CD4-positive, alpha-beta T cell (primary cell): ENCODE results near the gene ANO8. TPM values are rescaled to one million over a fixed set of nuclear protein-coding genes. Genes with fewer than 3 reads are reported as not detected.
A peak's percentile ranks its signal among the peaks of the same experiment; 100 is the strongest.

ENCODE experiments used
- ATAC-seq: fragments of 200-7000 bp; cut with Tn5 transposase; one replicate; pipeline ENCODE4 v1.10.0; 2022; ENCODE audit warnings: mild to moderate bottlenecking; ENCODE audit not compliant: poor library complexity
- CTCF ChIA-PET: fragments of 350-600 bp; sonication (Branson Sonifier 250); formaldehyde crosslinking; loops from one replicate; lab custom pipeline; 2021; ENCODE audit warnings: antibody characterized with exemption, inconsistent platforms; lab: Charles Lee
- POLR2A ChIA-PET: fragments of 350-600 bp; sonication (Branson Sonifier 250); formaldehyde crosslinking; loops from one replicate; lab custom pipeline; 2021; ENCODE audit warnings: antibody characterized with exemption, inconsistent platforms; lab: Charles Lee
- DNase-seq, 14 experiments: peaks; one replicate each; pipeline ENCODE4 v3.0.0-alpha.2; 2013 to 2020; ENCODE audit warnings: mixed read lengths in 2 of 14
- H3K27ac ChIP-seq, 2 donors: one replicate each; pipeline versions ENCODE4 v1.5.1 to v1.7.0; 2013; ENCODE audit warnings: low read length in 2 of 2, low read depth in 1 of 2, mild to moderate bottlenecking in 1 of 2
- H3K27me3 ChIP-seq, 2 experiments: 1 replicate in 1 of 2; 2 replicates in 1 of 2; pipeline versions ENCODE4 v1.6.1 to v1.7.0; 2013; ENCODE audit warnings: low read length in 2 of 2, control low read depth in 1 of 2, mild to moderate bottlenecking in 1 of 2, moderate library complexity in 1 of 2; ENCODE audit not compliant: insufficient read depth in 2 of 2, control insufficient read depth in 1 of 2
- H3K36me3 ChIP-seq: one replicate; pipeline ENCODE4 v1.6.1; 2013; ENCODE audit warnings: low read length, control low read depth; ENCODE audit not compliant: insufficient read depth
- H3K4me1 ChIP-seq: one replicate; pipeline ENCODE4 v1.6.1; 2013; ENCODE audit warnings: low read length, control low read depth; ENCODE audit not compliant: insufficient read depth
- H3K4me3 ChIP-seq: one replicate; pipeline ENCODE4 v1.5.1; 2013; ENCODE audit warnings: mild to moderate bottlenecking, low read length, moderate library complexity
- H3K9me3 ChIP-seq, 2 experiments: 1 replicate in 1 of 2; 2 replicates in 1 of 2; pipeline versions ENCODE4 v1.6.1 to v1.7.0; 2013; ENCODE audit warnings: low read length in 2 of 2, mild to moderate bottlenecking in 2 of 2, control low read depth in 1 of 2, moderate library complexity in 1 of 2; ENCODE audit not compliant: control insufficient read depth in 1 of 2, insufficient read depth in 1 of 2
- H3K27ac Mint-ChIP-seq: one replicate; pipeline ENCODE4 v1.8.0; 2020; ENCODE audit warnings: mixed read lengths
- H3K27me3 Mint-ChIP-seq: one replicate; pipeline ENCODE4 v1.8.0; 2021; ENCODE audit warnings: mixed read lengths
- H3K36me3 Mint-ChIP-seq: one replicate; pipeline ENCODE4 v1.8.0; 2021; ENCODE audit warnings: low read depth, mixed read lengths
- H3K4me1 Mint-ChIP-seq: one replicate; pipeline ENCODE4 v1.8.0; 2021; ENCODE audit warnings: low read depth, mixed read lengths
- H3K4me3 Mint-ChIP-seq: one replicate; pipeline ENCODE4 v1.8.0; 2020; ENCODE audit warnings: mild to moderate bottlenecking, mixed read lengths
- H3K9me3 Mint-ChIP-seq: one replicate; pipeline ENCODE4 v1.8.0; 2020; ENCODE audit warnings: mixed read lengths
- CTCF ChIP-seq: fragments of 200-600 bp; IDR thresholded peaks from one replicate; pipeline ENCODE4 v1.8.0; 2022; ENCODE audit warnings: antibody characterized with exemption, mild to moderate bottlenecking
- intact Hi-C, 2 experiments: fragments of 100-400 bp; cut with DNase I in 1 of 2; cut with micrococcal nuclease in 1 of 2; formaldehyde crosslinking; loops; one replicate each; pipeline versions ENCODE4 v1.15.1 to v1.9.0; 2023 to 2025; cut with DNase I, micrococcal nuclease
- total RNA-seq, 174 experiments: library from RNA in 2 of 174; stranded (reverse) in 2 of 174; gene quantifications; one replicate each; pipeline ENCODE4 v1.2.3 and lab custom pipeline; 2021 to 2026

ANO8 gene
- total RNA-seq, 2 experiments from 2014 or later, result 15.3 TPM

- H3K4me1 ChIP-seq, result peaks cover 39% of the 10 kb centered on the region
- Mint-ChIP-seq H3K9me3 (no peaks in the 10 kb centered on the region), H3K36me3 (peaks cover 1% of the 10 kb centered on the region), H3K4me3 (peak overlapping the region; percentile 71), H3K4me1 (peaks cover 16% of the 10 kb centered on the region), H3K27ac (no peak overlapping the region), H3K27me3 (no peaks in the 10 kb centered on the region)
- H3K27ac ChIP-seq, result peak overlapping the region in 1 of 2 donors; percentile 59
- H3K27me3 ChIP-seq, result no peaks in the 10 kb centered on the region
- peak overlapping the region; percentile 61 for H3K4me3 ChIP-seq
- TF ChIP-seq CTCF, result no peak
- ATAC-seq (peak; percentile 48), DNase-seq (peak in 10 of 14 experiments; percentile 27 to 75 (median 56))
- POLR2A ChIA-PET, result interaction anchor here (1.2 to 3.5 kb wide), 4 partner anchors 8 to 36 kb away, joined by 3 to 29 read pairs (median 7); partner anchors contain the start of genes DDA1 and MRPL34
- CTCF ChIA-PET, result interaction anchor here (0.6 to 3.5 kb wide), 3 partner anchors 12 to 80 kb away, joined by 3 to 13 read pairs (median 3); partner anchors contain the start of gene MRPL34
- intact Hi-C loops, result no loop called here
- H3K36me3 ChIP-seq, result peaks cover 2% of the 10 kb centered on the region
- H3K9me3 ChIP-seq, result peaks cover 0 to 7% of the 10 kb centered on the region in 2 experiments
These were observed 5.9 kb downstream of the ANO8 start for GRCh38 chr19:17328517-17329365.

- POLR2A ChIA-PET, result interaction anchor here (1.2 to 3.5 kb wide), 4 partner anchors 9 to 35 kb away, joined by 3 to 29 read pairs (median 7); partner anchors contain the start of genes DDA1 and MRPL34
- no peak for TF ChIP-seq CTCF
- Histone ChIP-seq H3K27ac (peak overlapping the region in 1 of 2 donors; percentile 59), H3K4me3 (peak overlapping the region; percentile 61), H3K36me3 (no peaks in the 10 kb centered on the region), H3K27me3 (no peaks in the 10 kb centered on the region), H3K9me3 (peaks cover 0 to 7% of the 10 kb centered on the region in 2 experiments), H3K4me1 (peaks cover 34% of the 10 kb centered on the region)
- Mint-ChIP-seq H3K4me3 (peak overlapping the region; percentile 85), H3K27me3 (no peaks in the 10 kb centered on the region), H3K27ac (peak overlapping the region; percentile 51), H3K4me1 (peaks cover 13% of the 10 kb centered on the region), H3K36me3 (no peaks in the 10 kb centered on the region), H3K9me3 (no peaks in the 10 kb centered on the region)
- CTCF ChIA-PET, result interaction anchor here (0.6 to 3.5 kb wide), 3 partner anchors 11 to 81 kb away, joined by 3 to 13 read pairs (median 3); partner anchors contain the start of gene MRPL34
- peak in 13 of 14 experiments; percentile 40 to 82 (median 54) for DNase-seq
- peak; percentile 73 for ATAC-seq
- intact Hi-C loops, result no loop called here
These were observed 6.8 kb downstream of the ANO8 start for GRCh38 chr19:17327654-17328516.

GRCh38 chr19:17327068-17327653 is 7.5 kb downstream of the ANO8 start:
- Histone ChIP-seq H3K9me3 (peaks cover 0 to 7% of the 10 kb centered on the region in 2 experiments), H3K36me3 (no peaks in the 10 kb centered on the region), H3K4me3 (no peak overlapping the region), H3K27me3 (no peaks in the 10 kb centered on the region), H3K4me1 (peaks cover 28% of the 10 kb centered on the region), H3K27ac (no peak overlapping the region)
- CTCF ChIA-PET, result interaction anchor here (2.2 to 3.5 kb wide), 2 partner anchors 22 to 35 kb away, joined by 10 to 13 read pairs; partner anchors contain the start of gene MRPL34
- Mint-ChIP-seq H3K4me3 (peak overlapping the region; percentile 63), H3K9me3 (no peaks in the 10 kb centered on the region), H3K4me1 (peaks cover 15% of the 10 kb centered on the region), H3K36me3 (peaks cover 7% of the 10 kb centered on the region), H3K27me3 (no peaks in the 10 kb centered on the region), H3K27ac (no peak overlapping the region)
- ATAC-seq, result no peak
- no peak for TF ChIP-seq CTCF
- intact Hi-C loops, result no loop called here
- POLR2A ChIA-PET, result interaction anchor here (1.8 kb wide), 1 partner anchor 21 kb away, joined by 9 read pairs; the partner anchor contains the start of gene MRPL34
- peak in 1 of 14 experiments; percentile 41 for DNase-seq
